ENCODE results near the gene NUMA1. TPM values are rescaled to one million over a fixed set of nuclear protein-coding genes. Genes with fewer than 3 reads are reported as not detected.

NUMA1 gene
- total RNA-seq, 1 donor from 2014 or later = 112 TPM

GRCh38 chr11:71963468-71963867, 116.9 kb downstream of the NUMA1 start:
- H3K27me3 Mint-ChIP-seq (ENCODE audit: low read depth) = no peaks in the 10 kb centered on the region

GRCh38 chr11:71962428-71963038, 117.8 kb downstream of the NUMA1 start:
- TF ChIP-seq CTCF (IDR thresholded peaks at IDR 0.05) = no peak
- H3K36me3 Mint-ChIP-seq (ENCODE audit: low read depth) = peaks cover 25% of the 10 kb centered on the region
- peaks cover 42% of the 10 kb centered on the region for H3K4me1 Mint-ChIP-seq (ENCODE audit: low read depth)
- no peak overlapping the region for H3K4me3 Mint-ChIP-seq (ENCODE audit: unreplicated experiment)
- DNase-seq (ENCODE audit: low spot score) = no peak
- H3K9me3 Mint-ChIP-seq (ENCODE audit: low read depth) = peaks cover 2% of the 10 kb centered on the region
- peak overlapping the region; percentile 84 for H3K27ac Mint-ChIP-seq (ENCODE audit: unreplicated experiment)
- H3K27me3 Mint-ChIP-seq (ENCODE audit: low read depth) = no peaks in the 10 kb centered on the region

More at GRCh38 chr11:71963468-71963867, 116.9 kb downstream of the NUMA1 start:
- H3K9me3 Mint-ChIP-seq (ENCODE audit: low read depth) = peaks cover 2% of the 10 kb centered on the region
- DNase-seq (ENCODE audit: low spot score) = no peak
- H3K36me3 Mint-ChIP-seq (ENCODE audit: low read depth) = peaks cover 29% of the 10 kb centered on the region
- TF ChIP-seq CTCF (IDR thresholded peaks at IDR 0.05) = no peak
- peaks cover 39% of the 10 kb centered on the region for H3K4me1 Mint-ChIP-seq (ENCODE audit: low read depth)
- peak overlapping the region; percentile 84 for H3K27ac Mint-ChIP-seq (ENCODE audit: unreplicated experiment)
- H3K4me3 Mint-ChIP-seq (ENCODE audit: unreplicated experiment) = no peak overlapping the region

GRCh38 chr11:71955898-71956456, 124.4 kb downstream of the NUMA1 start:
- peaks cover 4% of the 10 kb centered on the region for H3K36me3 Mint-ChIP-seq (ENCODE audit: low read depth)
- H3K9me3 Mint-ChIP-seq (ENCODE audit: low read depth) = peaks cover 2% of the 10 kb centered on the region
- no peak for DNase-seq (ENCODE audit: low spot score)
- no peak overlapping the region for H3K4me3 Mint-ChIP-seq (ENCODE audit: unreplicated experiment)
- no peak for TF ChIP-seq CTCF (IDR thresholded peaks at IDR 0.05)
- peak overlapping the region; percentile 64 for H3K27ac Mint-ChIP-seq (ENCODE audit: unreplicated experiment)
- no peaks in the 10 kb centered on the region for H3K27me3 Mint-ChIP-seq (ENCODE audit: low read depth)
- H3K4me1 Mint-ChIP-seq (ENCODE audit: low read depth) = peaks cover 50% of the 10 kb centered on the region

Small RNAs within 50 kb of the gene (microRNA-seq; reads per million reads assigned to microRNA genes)
- not detected for gene MIR3165 (ENCODE audit: borderline number of aligned reads)

Other genes starting within 250 kb of the NUMA1 start
- gene DEFB108B, start 247.3 kb downstream of the NUMA1 start, total RNA-seq = not detected in 3 replicates
- gene DEFB131B, start 202.1 kb downstream of the NUMA1 start, total RNA-seq = not detected in 3 replicates
- 5.1 to 10.7 TPM (median 6.1 TPM) in 3 replicates for gene XNDC1N, start 151.9 kb downstream of the NUMA1 start, total RNA-seq
- 63.2 to 97.1 TPM (median 64.2 TPM) in 3 replicates for gene RNF121, start 151.5 kb downstream of the NUMA1 start, total RNA-seq
- 9.6 to 16.2 TPM (median 11.4 TPM) in 3 replicates for gene IL18BP, start 81.6 kb downstream of the NUMA1 start, total RNA-seq
- gene LRRC51, start 308 bp upstream of the NUMA1 start, total RNA-seq = 5.0 to 11.0 TPM (median 6.0 TPM) in 3 replicates
- gene LAMTOR1, start 22.8 kb upstream of the NUMA1 start, total RNA-seq = 70.5 to 74.9 TPM (median 74.7 TPM) in 3 replicates
- not detected in 3 replicates for gene TOMT, start 25.4 kb upstream of the NUMA1 start, total RNA-seq
- gene ANAPC15, start 32.2 kb upstream of the NUMA1 start, total RNA-seq = 36.0 to 39.7 TPM (median 37.6 TPM) in 3 replicates
- gene FOLR3, start 55.2 kb upstream of the NUMA1 start, total RNA-seq = not detected in 3 replicates
- gene FOLR1, start 111.6 kb upstream of the NUMA1 start, total RNA-seq = 0.20 TPM in 1 of 3 replicates, not detected in the others
- gene FOLR2, start 136.3 kb upstream of the NUMA1 start, total RNA-seq = not detected in 3 replicates
- gene INPPL1, start 144.2 kb upstream of the NUMA1 start, total RNA-seq = 214 to 226 TPM (median 224 TPM) in 3 replicates
- not detected in 3 replicates for gene PHOX2A, start 163.6 kb upstream of the NUMA1 start, total RNA-seq